ENCODE results near the gene CACNB1.

Gene CACNB1

DNA sequence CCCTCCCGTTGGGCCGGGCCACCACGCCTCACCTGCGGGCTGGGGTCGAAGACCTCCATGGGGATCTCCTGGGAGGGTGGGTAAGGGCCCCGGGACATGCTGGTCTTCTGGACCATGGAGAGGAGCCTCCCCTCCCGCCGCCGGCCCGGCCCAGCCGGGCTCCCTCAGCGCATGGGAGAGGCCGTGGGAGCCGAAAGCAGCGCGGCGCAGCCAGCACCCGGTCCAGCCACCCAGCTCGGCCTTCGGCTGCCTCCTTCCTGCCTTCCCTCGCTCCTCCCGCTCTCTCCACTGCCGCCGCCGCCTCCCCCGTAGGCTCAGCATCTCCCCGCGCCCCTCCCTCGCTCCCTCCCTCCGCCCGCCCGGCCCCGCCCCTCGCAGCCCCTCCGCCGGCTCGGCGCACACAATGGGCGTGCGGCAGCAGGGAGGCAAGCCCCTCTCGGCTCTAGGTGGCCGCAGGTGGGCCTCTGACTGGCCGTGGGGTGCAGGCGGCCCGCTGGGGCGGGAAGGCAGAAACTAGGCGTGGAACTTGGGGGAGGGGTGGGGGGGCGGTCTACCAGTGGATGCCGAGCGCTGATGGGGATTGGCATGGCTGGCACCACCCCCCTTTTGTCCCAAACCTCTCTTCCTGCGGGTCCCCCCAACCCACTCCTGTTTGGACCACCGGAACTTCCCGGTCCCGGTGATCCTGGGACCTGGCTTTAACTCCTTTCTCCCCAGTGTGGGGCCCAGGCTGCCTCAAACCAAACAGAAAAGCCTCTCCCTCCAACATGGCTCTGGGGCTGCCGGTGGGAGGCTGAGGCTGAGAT is at the start of gene CACNB1:
Gene CACNB1, minus strand, starts transcription at position 290 of the 806 bp plus-strand sequence. Its CDS starts 174 bp downstream, at position 116.
- peak; percentile 56 to 58 for DNase-seq

DNA sequence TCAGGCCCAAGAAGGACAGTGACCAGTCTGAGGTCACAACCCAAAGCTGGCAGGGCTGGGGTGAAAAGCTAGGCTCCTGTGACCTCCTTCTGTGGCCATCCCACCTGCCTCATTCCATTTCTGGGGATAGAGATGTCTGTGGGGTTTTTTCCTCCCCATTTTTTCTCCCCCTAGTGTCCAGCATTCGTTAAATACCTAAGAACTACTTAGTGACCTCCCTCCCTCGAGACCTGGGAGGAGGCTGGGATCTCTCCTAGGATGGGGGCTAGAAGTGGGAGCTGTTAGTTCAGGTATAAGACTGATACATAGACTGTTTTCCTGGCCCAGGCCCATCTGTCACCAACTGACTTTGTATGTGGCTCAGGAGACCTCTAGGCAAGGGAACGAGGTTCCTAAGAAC is 48.8 kb upstream of the CACNB1 start:
- no peak for DNase-seq

DNA sequence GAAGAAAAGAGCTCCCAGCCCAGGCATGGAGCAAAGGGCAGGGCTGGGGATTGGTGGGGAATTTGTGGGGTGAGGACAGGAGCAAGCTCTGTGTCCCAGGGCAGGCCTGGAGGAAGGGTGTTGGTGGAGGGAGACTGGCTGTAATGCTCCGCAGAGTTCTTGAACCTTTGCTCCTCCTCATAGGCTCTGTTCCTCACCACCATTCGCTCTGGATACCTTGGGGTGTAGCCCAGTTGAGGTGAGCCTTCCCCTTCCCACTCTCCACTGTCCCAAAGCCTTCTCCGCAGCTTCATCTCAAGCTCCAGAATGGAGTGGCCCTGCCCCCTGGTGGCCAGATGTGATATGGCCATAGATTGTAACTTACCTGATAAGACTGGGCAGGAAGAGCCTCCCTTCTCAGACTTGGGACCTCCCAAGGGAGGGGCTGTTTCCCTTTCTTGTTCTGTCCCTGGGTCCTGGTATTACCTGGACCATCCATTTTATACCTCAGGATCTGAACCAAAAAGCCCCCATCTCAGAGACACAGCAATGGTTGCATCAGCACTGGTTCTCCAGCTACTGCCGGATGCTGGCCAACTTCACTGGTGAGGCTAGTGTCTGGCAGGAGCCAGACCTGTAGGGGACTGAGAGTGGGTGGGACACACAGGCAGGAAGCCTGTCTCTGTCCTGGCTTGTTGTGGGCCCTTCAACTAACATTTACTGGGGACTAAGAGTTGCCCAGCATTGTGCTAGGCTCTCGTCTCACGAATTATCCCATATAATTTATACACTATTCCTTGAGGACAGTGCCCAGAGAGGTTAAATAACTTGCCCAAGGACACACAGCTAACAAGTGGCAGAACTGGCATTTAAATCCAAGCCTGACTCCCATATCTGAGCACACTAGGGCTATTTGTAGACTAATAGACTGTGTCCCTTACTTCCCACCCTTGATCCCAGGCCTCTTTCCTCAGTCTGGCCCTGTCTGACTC is 47.4 kb upstream of the CACNB1 start:
- peak; percentile 86 to 90 for DNase-seq

DNA sequence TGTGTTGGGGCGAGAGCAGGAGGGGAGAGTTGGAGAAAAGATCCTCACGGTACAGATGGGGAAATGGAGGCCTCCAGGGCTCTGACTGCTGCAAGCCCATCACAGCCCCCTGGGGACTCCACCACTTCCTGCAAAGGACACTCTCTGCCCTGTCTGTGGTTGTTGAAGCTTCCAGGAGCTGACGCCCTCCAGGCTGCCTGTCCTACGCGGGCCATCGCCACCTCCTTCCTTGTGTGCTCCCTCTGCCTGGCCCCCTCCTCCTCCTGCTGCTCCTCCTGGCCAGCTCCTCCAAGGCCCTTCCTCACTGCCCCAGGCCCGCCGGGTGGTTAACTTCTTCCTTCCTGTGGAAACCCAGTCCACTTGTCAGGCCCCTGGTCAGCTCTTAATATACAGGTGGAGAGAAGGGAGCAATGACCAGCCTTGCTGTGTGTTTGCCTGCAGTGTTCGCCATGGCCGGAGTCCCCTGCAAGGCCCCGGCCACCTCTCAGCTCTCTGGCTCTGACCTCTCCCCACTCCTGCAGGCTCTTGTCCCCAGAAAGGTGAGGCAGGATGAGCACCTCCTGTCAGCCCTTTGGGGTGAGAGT is 46.6 kb upstream of the CACNB1 start:
- no peak for DNase-seq

DNA sequence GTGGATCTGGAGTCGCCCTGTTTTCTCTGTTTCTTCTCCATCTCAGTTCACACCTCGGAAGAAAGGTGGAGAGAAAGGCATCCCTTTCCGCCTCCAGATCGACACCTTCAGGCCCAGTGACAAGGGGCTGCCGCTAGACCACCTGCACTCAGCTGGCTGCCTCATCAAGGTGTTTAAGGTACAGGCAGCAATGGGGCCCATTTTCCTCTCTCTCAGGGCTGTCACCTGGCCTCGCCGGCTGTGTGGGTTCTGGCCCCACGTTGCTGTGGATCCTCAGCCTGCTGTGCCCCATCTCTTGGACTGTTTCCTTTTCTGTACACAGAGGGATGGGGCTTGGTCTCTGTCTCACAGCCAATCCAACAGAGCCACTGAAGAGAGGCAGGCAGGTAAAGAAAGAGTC is 45.7 kb upstream of the CACNB1 start:
- no peak for DNase-seq

DNA sequence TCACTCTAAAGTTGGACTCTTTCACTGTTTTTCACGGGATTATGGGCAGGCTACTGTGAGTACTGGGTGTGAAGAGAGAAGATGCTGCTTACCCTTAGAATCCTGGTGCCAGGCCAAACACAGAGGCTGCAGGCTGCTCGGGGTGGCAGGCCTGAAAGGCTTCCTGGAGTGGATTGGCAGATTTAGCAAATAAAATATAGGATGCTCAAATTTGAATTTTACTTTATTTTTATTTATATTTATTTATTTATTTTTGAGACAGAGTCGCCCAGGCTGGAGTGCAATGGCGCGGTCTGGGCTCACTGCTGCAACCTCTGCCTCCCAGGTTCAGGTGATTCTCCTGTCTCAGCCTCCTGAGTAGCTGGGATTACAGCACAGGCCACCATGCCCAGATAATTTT is 43.2 kb upstream of the CACNB1 start:
- no peak for DNase-seq

DNA sequence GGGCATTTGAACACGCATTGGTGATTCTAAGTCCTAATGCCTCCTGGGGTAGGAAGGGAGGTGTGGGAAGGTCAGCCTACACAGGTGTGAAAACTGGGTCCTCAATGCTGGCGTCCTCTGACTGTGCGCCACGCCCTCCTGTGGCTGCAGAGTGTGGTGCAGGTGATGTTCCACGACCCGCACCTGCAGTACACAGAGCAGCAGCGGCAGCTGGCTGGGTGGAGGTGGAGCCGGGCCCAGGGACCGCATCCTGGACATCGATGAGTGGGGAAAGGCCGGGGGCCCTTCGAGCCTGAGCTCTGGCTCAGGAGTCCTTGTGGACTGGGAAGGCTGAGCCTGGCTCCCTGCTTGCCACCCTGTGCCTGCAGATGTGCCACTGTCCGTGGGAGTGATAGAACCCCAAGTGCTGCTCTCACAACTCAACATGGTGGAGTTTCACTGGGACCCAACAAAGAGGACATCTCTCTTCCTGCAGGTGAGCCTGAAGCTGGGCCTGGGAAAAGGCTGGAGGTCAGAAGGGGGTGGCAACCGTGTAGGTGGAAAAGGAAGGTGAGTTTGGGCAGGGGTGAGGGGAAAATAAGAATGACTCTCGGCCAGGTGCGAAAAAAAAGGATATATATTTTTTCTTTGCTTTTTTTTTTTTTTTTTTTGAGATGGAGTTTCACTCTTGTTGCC is 42.3 kb upstream of the CACNB1 start:
- peak; percentile 59 to 64 for DNase-seq

DNA sequence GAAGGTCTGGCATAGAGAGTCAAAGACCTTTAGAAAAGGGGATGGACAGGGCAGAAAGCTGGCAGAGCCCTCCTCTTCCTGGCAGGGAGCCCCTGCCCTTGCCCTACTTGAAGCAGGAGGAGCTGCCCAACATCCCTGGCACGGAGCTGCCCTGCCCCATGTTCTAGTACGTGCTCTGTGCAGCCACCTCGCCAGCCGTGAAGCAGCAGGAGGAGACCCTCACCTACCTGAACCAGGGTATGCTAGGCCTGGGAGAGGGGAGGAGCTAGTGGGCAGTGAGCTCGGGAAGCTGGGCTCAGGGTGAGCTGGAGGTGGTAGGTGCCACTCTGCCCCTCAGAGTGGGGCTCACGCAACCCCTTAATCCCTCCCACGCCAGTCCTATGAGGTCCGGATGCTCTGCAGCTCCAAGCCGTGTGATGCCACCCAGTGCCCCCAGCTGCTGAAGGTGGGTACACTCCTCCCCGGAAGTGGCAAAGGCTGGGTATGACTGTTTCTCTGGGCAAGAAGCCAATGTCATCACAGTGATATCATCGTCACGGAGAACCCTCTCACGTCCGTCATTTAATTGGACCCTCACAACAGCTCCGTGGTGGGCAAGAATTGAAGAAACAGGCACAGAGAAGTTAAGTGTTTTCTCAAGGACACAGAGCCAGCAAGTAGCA is 41.0 kb upstream of the CACNB1 start:
- DNase-seq: peak; percentile 68 to 73

DNA sequence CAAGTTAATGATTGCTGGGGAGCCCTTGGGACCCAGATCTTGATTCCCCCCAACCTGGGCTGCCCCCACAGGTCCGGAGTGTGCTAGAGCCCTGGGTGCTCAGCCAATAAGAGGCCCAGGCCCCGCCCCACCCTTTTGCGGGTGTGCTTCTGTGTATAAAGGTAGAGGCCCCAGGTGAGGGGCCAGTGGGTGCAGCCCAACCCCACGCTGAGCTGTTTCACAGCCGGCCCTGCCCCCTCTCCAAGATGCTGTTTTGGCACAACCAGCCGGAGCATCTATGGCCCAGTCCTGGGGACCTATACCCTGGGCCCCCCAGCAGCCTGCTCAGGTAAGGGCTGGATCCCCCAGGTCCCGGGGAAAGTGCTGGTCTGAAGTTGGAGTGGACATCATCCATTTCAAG is 40.1 kb upstream of the CACNB1 start:
- no peak for DNase-seq

DNA sequence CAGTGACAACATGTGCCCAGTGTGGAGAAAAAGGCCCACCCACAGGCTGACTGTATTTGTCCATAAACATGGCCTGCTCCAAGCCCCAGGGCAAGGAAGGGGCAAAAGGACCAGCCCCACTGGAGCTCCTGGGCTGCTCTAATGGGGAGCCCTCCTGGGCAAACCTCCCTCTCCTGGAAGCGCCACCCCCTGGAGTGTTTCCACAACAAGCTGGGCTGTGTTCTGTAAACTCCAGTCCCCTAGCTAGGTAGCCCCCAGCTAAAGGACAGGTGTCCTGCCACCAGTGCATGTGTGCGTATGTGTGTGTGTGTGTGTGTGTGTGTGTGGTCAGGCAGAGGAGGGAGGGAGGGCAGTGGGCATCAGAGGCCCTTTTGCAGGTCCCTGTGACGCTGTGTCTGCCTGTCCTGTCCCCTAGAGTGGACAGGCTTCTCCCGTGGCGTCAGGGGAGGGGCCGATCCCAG is 39.5 kb upstream of the CACNB1 start:
- DNase-seq: no peak

DNA sequence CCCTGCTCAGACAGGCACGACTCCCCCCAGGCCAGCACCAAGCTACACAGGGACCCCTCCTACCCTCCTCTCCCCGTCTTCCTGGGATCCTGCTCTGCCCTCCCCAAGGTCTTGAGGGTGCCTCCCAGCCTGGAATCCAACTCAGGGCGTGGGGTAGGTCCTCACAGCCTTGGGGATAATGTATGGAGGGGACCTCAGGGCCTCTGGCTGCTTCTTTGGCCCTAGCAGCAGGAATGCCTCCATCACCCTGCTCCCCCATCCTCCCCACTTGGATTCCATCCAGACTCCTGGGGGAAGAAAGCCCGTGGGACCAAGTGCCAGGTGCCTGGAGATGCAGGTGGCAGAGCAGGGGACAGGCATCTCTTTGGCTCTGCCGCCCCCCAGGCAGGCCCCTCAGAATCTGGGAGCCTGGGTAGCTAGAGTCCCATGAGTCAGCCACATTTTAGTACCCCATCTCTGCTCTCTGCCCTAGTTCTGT is 39.0 kb upstream of the CACNB1 start:
- no peak for DNase-seq

DNA sequence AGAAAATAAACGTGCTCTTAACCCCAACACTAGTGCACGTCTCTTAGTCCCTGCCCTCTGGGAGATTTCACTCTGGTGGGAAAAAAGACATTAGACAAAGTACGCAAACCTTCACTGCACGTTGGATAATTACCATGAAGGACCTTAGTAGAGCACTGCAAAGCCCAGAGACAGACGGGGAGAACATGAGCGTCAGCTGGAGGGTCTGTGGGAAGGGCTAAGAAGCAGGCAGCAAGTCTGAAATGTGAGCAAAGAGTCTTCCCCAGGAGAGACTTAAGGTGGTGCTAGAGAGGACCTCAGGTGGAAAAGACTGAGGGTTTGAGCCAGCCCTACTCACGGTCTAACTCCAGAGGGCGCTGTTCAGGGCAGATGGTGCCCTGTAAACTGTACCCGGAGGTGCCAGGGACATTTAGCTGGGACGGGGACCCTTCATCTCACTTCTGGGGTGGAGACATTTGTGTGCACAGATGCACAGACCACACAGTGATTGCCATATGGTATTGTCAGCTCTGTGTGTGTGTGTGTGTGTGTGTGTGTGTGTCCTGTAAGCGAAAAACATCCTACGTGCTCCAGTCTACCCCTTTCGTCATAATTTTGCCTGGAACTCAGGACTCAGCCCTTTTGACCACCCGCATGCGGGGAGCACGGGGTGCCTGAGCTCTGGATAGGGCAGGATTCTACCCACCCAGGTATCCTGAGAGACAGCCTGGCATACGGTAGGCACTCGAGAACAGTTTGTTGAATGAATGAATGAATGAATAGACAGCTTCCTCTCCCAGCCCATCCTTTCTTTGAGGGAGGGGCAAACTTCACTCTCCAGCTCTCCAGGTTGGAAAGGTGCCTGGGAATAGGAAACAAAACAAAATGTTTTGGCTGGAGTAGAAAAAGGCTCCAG is 38.3 kb upstream of the CACNB1 start:
- DNase-seq: peak; percentile 11 to 27

DNA sequence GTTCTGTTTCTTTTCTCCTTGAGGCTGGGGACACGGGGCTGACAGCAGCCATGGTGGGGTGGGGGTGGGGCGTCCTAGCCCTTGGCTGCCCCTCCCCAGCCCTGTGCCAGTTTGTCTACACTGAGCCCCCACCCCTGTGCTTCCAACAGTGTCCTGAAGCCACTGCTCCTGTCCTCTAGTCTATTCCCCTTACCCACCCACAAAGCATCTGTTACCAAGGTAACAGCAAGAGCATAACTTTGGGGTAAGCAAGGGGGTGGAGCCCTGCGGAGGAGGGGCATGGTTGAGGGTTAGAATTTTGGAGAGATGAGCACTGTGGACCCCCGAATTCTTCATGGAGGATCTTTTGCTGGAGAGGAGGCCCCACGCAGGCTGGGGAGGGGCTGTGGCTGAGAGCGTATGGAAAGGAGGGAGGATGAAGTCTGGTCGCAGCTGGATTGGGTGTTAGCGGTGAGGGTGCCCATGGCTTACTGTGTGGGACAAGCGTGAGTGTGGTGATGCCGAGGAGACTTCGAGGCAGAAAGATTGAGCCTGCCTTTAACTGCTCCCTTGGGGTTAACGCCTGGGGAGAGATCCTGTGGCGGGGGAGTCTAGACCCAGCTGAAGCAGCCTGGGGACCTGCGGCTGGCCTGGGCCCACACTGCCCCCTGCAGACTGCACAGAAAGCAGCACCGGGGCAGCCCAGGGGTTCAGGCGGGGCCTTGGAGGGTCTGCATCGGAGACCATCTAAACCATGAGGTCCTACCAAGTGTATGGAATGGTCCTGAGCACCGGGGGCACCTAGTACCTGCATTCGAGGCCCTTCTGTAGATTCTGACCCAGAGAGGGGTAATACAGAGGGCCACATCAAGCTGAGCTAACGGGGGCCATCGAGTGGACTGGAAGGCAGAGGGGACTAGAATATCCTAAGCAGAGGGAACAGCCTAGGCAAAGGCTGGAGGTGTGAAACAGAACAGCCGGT is 34.4 kb upstream of the CACNB1 start:
- DNase-seq: peak; percentile 44 to 46

DNA sequence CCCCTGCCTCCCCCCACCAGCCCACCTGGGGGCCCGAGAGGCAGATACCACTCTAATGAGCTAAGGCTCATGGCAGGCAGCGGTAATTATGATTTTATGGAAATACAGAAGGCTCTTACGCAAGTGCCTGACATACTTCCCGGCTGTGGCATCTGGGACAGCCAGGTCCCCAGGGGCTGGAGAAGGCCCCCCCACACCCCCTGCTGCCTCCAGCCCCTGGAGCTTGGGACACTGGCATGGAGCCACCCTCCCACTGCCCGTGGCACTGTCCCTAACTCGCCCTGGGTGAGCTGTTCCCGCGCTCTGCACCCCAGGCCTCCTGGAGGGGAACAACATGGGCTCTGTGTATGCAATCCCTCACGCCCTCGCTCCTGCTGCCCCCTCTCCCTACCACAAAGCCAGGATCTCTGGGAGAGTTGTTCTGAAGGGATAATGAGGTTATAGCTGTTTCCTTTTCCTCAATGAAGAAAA is 33.7 kb upstream of the CACNB1 start:
- no peak for DNase-seq

DNA sequence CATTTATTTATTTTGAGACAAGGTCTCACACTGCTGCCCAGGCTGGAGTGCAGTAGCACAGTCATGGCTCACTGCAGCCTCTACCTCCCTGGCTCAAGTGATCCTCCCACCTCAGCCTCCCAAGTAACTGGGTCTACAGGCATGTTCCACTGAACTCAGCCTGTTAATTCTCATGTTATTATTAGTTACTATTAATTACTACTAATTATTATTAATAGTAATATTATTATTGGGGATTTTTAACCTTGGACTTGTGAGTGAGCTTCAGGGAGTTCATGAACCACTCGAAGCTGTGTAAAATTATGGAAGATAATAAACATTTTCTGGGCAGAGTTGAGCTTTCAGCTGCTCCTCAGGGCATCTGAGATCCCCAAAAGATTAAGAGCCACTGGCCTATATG is 32.9 kb upstream of the CACNB1 start:
- no peak for DNase-seq

DNA sequence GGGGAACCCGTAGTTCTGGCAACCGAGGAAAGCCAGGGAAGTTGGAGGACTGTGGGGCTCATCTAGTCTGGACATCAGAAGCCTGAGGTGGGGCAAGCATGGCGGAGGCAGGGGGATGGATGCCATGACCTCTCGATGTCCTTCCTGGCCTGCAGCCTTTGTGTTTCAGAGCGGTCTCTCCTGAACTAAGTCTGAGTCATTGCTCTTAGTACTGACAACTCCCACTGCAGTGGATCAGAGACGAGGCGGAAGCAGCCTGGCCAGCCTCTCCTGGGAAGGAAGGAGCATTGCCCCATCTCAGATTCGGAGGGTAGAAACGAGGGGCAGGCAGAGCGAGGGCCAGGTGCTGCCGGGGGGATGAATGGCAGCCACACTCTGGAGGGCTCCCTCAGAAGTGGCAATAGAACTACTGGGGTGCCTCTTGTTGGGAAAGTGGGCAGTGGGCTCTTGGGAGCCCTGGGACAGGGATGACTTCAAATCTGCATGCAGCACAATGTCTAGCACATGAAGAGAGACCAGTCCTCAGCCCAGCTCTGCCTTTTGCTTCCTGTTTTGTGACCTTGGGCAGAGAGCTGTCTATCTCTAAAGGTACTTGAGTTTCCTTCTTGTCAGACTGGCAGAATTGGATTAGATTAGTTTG is 31.9 kb upstream of the CACNB1 start:
- DNase-seq: no peak

DNA sequence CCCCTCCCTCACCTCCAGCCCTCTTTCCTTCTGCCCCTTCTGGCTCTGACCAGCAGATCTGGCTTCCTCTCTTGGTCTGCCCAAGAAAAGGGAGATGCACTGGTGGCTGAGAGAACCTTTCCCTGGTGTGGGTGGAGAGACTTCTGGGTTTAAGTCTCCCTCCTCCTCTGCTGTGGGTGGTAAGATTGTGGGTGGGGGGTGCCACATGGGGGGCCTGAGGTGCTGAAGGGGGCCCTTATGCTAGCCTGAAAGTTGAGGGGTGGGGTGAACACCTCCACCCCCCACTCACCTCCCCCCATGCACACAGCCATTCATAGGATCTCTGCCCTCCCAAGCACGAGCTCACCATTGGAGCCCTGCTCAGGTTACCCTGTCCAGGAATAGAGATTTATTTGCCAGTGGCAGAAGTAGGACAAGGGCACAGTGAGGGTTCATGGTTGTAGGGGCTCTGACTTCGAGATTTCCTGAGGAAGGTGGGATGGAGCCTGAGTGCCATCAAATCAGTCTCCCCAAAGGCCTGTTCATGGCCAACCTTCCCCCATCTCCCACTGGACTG is 30.0 kb upstream of the CACNB1 start:
- no peak for DNase-seq

DNA sequence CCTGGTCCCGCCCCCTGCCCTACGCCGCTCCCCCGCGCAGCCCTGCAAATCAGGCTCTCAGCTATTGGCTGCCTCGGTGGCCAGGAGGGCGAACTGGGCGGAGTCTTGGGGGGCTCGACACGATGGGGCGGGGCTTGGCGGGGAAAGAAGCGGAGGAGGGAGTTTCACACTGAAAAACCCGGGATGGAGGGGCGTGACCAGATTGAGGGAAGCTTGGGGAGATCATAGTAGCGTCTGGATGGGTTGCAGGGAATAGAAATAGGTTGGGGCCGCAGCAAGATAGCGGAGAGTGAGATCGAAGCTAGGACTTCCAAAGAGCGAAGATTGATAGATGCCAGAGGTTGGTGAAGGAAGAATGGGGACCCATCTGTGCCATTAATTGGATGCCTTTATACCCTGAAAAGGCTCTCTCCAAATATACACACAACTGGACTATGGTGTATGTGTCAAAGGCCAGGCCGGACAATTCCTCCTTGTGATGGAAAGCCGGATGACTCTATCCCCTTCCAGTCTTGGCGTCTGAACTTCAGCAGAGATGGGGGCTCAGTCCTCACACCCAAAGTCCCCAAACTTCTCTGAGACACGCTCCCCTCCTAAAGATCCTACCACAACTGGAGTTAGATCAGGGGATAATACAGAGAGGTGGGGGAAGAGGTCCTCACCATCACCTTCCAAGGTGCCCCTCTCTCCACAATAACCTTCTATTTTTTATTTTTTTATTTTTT is 28.7 kb upstream of the CACNB1 start:
- DNase-seq: peak; percentile 33 to 35
